Progenitor cell of endocrine pancreas (in vitro differentiated cells): ENCODE measurements around the gene NFILZ. TPM values are rescaled to one million over a fixed set of nuclear protein-coding genes. Genes with fewer than 3 reads are reported as not detected.
A peak's percentile ranks its signal among the peaks of the same experiment; 100 is the strongest.
"Not testable (repeated sequence)": the region's sequence is repeated elsewhere in the genome, so short reads cannot be mapped to it uniquely, and the experiment has no call there.

Source experiments
- DNase-seq: peaks from one replicate; pipeline ENCODE4 v3.0.0; 2021; ENCODE audit warnings: low spot score; ENCODE audit not compliant: unreplicated experiment
- H3K27ac Mint-ChIP-seq: 2 replicates; pipeline ENCODE4 v1.8.0; 2021; ENCODE audit warnings: mild to moderate bottlenecking, moderate library complexity, mixed read lengths
- H3K27me3 Mint-ChIP-seq: 2 replicates; pipeline ENCODE4 v1.8.0; 2021; ENCODE audit warnings: mixed read lengths
- H3K36me3 Mint-ChIP-seq: 2 replicates; pipeline ENCODE4 v1.8.0; 2022; ENCODE audit warnings: mixed read lengths; ENCODE audit not compliant: insufficient read depth
- H3K4me1 Mint-ChIP-seq: 2 replicates; pipeline ENCODE4 v1.8.0; 2021; ENCODE audit warnings: low read depth, mixed read lengths
- H3K4me3 Mint-ChIP-seq: 2 replicates; pipeline ENCODE4 v1.8.0; 2021; ENCODE audit warnings: low read depth, mild to moderate bottlenecking, moderate library complexity, mixed read lengths
- H3K9me3 Mint-ChIP-seq: 2 replicates; pipeline ENCODE4 v1.8.0; 2021; ENCODE audit warnings: low read depth, mixed read lengths
- total RNA-seq: library from RNA; stranded (reverse); gene quantifications from 2 replicates; pipeline ENCODE4 v1.2.1, GENCODE V29; 2021
- TF ChIP-seq, protein P1 (sequence below): fragments of 200-600 bp; sonication (generic); IDR thresholded peaks from one replicate; pipeline ENCODE4 v1.5.0; 2021; ENCODE audit warnings: antibody characterized with exemption, mild to moderate bottlenecking; ENCODE audit not compliant: unreplicated experiment

NFILZ gene
- total RNA-seq, 1 donor from 2014 or later: not detected

DNA sequence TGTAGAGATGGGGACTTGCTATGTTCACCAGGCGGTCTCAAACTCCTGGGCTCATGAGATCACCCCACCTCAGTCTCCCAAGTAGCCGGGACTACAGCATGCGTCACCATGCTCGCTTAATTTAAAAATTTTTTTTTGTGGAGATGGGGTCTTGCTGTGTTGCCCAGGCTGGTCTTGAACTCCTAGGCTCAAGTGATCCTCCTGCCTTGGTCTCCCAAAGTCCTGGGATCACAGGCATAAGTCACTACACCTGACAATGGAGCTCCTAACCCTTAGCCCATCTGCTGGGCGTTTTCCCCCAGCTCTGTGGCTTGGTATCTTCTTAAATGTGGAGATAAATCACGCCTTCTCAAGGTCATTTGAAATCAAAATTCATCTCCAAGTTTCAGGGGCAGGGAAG lies 13.6 kb upstream of the NFILZ start:
- H3K9me3 Mint-ChIP-seq: no peaks in the 10 kb centered on the region
- DNase-seq: no peak
- no peaks in the 10 kb centered on the region for H3K36me3 Mint-ChIP-seq
- TF ChIP-seq, protein P1, sequence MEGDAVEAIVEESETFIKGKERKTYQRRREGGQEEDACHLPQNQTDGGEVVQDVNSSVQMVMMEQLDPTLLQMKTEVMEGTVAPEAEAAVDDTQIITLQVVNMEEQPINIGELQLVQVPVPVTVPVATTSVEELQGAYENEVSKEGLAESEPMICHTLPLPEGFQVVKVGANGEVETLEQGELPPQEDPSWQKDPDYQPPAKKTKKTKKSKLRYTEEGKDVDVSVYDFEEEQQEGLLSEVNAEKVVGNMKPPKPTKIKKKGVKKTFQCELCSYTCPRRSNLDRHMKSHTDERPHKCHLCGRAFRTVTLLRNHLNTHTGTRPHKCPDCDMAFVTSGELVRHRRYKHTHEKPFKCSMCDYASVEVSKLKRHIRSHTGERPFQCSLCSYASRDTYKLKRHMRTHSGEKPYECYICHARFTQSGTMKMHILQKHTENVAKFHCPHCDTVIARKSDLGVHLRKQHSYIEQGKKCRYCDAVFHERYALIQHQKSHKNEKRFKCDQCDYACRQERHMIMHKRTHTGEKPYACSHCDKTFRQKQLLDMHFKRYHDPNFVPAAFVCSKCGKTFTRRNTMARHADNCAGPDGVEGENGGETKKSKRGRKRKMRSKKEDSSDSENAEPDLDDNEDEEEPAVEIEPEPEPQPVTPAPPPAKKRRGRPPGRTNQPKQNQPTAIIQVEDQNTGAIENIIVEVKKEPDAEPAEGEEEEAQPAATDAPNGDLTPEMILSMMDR: no peak
- H3K27me3 Mint-ChIP-seq: peaks cover 18% of the 10 kb centered on the region
- H3K4me1 Mint-ChIP-seq: peaks cover 3% of the 10 kb centered on the region
- H3K4me3 Mint-ChIP-seq: no peak overlapping the region
- no peak overlapping the region for H3K27ac Mint-ChIP-seq

- H3K4me1 Mint-ChIP-seq, H3K36me3 Mint-ChIP-seq, H3K4me3 Mint-ChIP-seq, DNase-seq, H3K27ac Mint-ChIP-seq, H3K9me3 Mint-ChIP-seq: not testable (repeated sequence)
- peaks cover 18% of the 10 kb centered on the region for H3K27me3 Mint-ChIP-seq
These were observed 13.1 kb upstream of the NFILZ start for GRCh38 chr19:8617325-8617724.

DNA sequence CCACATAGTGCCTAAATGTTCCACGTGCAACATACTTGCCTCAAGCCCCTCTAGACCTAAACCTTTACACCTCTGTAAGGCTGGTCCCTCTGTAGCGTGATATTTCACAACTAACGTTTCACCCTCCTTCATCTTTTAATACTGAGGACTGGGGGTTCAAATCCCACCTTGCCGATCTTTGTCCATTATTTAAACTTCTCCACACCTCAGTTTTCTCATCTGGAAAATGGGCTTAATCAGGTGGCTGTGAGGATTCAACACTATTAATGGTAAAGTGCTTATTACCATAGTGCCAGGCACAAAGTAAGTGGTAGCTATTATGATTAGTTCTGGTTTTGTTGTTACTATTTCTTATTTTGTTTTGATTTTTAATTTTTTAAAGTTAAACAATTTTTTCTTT lies 12.4 kb upstream of the NFILZ start:
- Mint-ChIP-seq H3K4me1 (no peaks in the 10 kb centered on the region), H3K27ac (no peak overlapping the region), H3K27me3 (peaks cover 18% of the 10 kb centered on the region), H3K36me3 (no peaks in the 10 kb centered on the region), H3K9me3 (no peaks in the 10 kb centered on the region), H3K4me3 (no peak overlapping the region)
- no peak for DNase-seq
- TF ChIP-seq, protein P1: no peak

GRCh38 chr19:8618751-8619150 lies 11.7 kb upstream of the NFILZ start:
- Mint-ChIP-seq H3K27ac (no peak overlapping the region), H3K27me3 (peaks cover 18% of the 10 kb centered on the region), H3K36me3 (no peaks in the 10 kb centered on the region), H3K9me3 (no peaks in the 10 kb centered on the region), H3K4me3 (no peak overlapping the region), H3K4me1 (no peaks in the 10 kb centered on the region)
- TF ChIP-seq, protein P1: no peak
- DNase-seq: no peak

DNA sequence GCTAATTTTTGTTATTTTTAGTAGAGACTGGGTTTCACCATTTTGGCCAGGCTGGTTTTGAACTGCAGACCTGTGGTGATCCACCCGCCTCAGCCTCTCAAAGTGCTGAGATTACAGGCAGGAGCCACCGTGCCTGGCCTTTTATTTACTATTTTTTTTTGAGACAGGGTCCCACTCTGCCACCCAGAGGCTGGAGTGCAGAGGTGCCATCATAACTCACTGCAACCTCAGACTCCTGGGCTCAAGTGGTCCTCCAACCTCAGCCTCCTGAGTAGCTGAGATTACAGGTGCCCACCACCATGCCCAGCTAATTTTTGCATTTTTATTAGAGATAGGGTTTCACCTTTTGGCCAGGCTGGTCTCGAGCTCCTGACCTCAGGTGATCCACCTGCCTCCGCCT lies 7.5 kb upstream of the NFILZ start:
- not testable (repeated sequence) for DNase-seq, H3K36me3 Mint-ChIP-seq, H3K4me3 Mint-ChIP-seq, H3K9me3 Mint-ChIP-seq, H3K4me1 Mint-ChIP-seq, H3K27ac Mint-ChIP-seq, H3K27me3 Mint-ChIP-seq
- TF ChIP-seq, protein P1: peak; percentile 38

- peaks cover 4% of the 10 kb centered on the region for H3K9me3 Mint-ChIP-seq
- no peaks in the 10 kb centered on the region for H3K4me1 Mint-ChIP-seq
- TF ChIP-seq, protein P1: no peak
- no peaks in the 10 kb centered on the region for H3K27me3 Mint-ChIP-seq
- H3K27ac Mint-ChIP-seq: no peak overlapping the region
- H3K4me3 Mint-ChIP-seq: no peak overlapping the region
- no peaks in the 10 kb centered on the region for H3K36me3 Mint-ChIP-seq
- no peak for DNase-seq
These were observed 3.6 kb upstream of the NFILZ start for GRCh38 chr19:8626842-8627241.
